Esophagus muscularis mucosa (tissue), 3 donors: ENCODE data around the gene TENM4.

Experiments used
- POLR2A ChIP-seq: fragments of 450-650 bp; IDR thresholded peaks from one replicate; pipeline ENCODE4 v1.6.1; 2017; ENCODE audit warnings: antibody characterized with exemption, moderate library complexity, mild to moderate bottlenecking, low read depth
- TF ChIP-seq, protein P1 (sequence below), 3 experiments: fragments of 200-600 bp in 2 of 3; fragments of 450-650 bp in 1 of 3; sonication (generic) in 2 of 3; IDR thresholded peaks; one replicate each; pipeline ENCODE4 v1.5.1; 2017 to 2019; ENCODE audit warnings: antibody characterized with exemption in 3 of 3, mild to moderate bottlenecking in 2 of 3, moderate library complexity in 1 of 3

DNA sequence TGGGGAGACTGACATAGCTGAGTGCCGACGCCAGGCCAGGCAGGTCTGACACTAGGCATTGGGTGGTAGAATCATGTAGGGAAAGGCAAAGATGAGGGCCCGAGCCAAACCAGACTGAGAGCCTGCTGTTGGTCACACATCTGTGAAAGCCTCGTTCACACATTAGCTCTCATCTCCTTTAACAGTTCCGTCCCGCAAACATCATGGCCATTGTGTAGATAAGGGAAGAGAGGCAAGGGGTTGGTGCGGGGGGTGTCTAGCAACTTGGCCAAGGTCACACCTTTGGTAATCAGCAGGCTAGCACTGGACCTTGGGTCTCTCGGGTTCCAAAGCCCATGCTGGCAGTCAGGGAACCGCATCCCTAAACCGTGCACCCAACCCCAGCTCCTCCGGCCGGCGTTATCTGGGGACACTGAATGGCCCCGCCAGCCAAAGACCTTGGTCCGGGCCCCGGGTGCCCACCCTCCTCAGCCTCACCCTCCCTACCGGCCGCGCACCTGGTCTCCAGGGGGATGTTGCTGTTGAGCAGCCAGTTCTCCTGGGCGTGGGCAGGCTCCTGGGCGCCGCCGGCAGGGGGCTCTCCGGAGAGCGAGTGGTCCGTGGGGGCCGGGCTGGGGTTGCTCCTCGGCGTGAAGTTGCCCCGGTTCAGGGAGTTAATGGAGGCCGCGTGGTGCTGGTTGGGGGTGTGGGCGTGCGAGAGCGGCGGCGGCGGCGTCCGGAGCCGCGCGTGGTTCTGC, 537.9 kb downstream of the TENM4 start:
- TF ChIP-seq, protein P1, sequence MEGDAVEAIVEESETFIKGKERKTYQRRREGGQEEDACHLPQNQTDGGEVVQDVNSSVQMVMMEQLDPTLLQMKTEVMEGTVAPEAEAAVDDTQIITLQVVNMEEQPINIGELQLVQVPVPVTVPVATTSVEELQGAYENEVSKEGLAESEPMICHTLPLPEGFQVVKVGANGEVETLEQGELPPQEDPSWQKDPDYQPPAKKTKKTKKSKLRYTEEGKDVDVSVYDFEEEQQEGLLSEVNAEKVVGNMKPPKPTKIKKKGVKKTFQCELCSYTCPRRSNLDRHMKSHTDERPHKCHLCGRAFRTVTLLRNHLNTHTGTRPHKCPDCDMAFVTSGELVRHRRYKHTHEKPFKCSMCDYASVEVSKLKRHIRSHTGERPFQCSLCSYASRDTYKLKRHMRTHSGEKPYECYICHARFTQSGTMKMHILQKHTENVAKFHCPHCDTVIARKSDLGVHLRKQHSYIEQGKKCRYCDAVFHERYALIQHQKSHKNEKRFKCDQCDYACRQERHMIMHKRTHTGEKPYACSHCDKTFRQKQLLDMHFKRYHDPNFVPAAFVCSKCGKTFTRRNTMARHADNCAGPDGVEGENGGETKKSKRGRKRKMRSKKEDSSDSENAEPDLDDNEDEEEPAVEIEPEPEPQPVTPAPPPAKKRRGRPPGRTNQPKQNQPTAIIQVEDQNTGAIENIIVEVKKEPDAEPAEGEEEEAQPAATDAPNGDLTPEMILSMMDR (IDR thresholded peaks at IDR 0.05) = no peak
- no peak for TF ChIP-seq POLR2A
